ENCODE data around the gene DPY19L1. TPM values are rescaled to one million over a fixed set of nuclear protein-coding genes. Genes with fewer than 3 reads are reported as not detected.
"Not testable (repeated sequence)": the region's sequence is repeated elsewhere in the genome, so short reads cannot be mapped to it uniquely, and the experiment has no call there.

Gene DPY19L1
- total RNA-seq, 2 experiments from 2014 or later: 16.0 to 21.1 TPM

DNA sequence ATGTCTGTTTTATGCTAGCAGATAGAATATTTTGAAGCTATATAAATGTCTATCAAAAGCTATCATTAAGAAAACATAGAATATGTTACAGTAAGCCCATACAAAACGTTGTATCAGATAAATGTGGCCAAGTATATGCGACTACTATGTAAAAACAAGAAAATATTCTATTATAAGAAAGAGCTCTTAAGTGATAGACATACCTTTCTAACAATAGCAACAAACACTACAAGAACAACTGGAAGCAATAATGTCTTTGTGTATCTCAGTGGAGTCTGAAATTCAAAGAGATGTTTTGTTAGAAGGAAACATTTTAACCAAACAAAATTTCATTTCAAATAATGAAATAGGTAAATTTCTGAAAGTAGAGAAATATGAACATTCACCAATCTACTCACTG lies 89.9 kb downstream of the DPY19L1 start:
- not testable (repeated sequence) for H3K9me3 Mint-ChIP-seq (ENCODE audit: low read depth); DNase-seq; H3K27me3 Mint-ChIP-seq; H3K4me3 Mint-ChIP-seq; H3K27ac Mint-ChIP-seq; H3K4me1 Mint-ChIP-seq; ATAC-seq; H3K36me3 Mint-ChIP-seq
- CTCF ChIA-PET: interaction anchor here (0.7 kb wide), 1 partner anchor 89 kb away, joined by 3 read pairs; the partner anchor contains the start of gene DPY19L1

DNA sequence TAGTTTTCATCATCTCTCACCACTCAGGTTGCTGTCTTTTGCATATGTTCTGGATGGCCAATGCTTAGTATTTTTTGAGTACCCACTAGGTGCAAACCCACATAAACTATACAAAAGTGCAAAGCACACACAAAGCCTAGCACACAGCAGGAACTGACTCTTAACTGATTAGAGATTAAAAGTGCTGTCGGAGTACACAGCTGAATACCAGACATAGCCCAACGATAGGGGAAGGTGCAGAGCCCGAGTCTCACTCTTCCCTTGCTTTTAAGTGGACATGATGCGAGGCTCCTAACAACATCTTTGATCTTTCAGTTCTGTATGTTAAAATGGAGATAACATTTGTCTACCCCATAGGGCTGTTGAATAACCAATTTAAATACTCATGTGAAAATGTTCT lies 90.8 kb downstream of the DPY19L1 start:
- Mint-ChIP-seq H3K9me3 (ENCODE audit: low read depth) (no peaks in the 10 kb centered on the region), H3K27ac (no peak overlapping the region), H3K36me3 (peaks cover 1% of the 10 kb centered on the region), H3K27me3 (no peaks in the 10 kb centered on the region), H3K4me1 (no peaks in the 10 kb centered on the region), H3K4me3 (no peak overlapping the region)
- ATAC-seq (no peak), DNase-seq (no peak)
- CTCF ChIA-PET: no interaction called here

- H3K36me3 Mint-ChIP-seq; H3K4me3 Mint-ChIP-seq; ATAC-seq; H3K4me1 Mint-ChIP-seq; H3K9me3 Mint-ChIP-seq (ENCODE audit: low read depth); DNase-seq; H3K27me3 Mint-ChIP-seq; CTCF ChIA-PET; H3K27ac Mint-ChIP-seq: not testable (repeated sequence)
Observed at GRCh38 chr7:34945894-34946477, 91.3 kb downstream of the DPY19L1 start.

DNA sequence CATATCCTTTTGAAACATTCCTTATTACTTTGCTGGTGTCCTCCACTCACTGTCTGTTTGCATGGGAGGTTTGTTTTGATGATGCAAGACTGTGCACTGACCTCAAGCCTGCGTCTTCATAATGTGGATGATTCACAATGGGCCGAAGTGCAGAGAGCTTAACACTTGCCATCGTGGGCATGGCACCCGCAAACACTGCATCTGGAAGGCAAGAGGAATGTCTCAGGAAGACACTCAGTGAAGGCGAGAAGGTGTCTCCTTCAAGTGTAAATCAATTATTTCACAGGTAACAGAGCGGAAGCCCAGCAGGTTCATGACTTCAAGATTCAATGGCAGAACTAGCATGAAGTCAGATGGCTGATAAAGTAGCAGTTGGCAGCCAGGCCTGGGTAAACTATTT lies 98.1 kb downstream of the DPY19L1 start:
- Mint-ChIP-seq H3K9me3 (ENCODE audit: low read depth) (no peaks in the 10 kb centered on the region), H3K36me3 (peaks cover 15% of the 10 kb centered on the region), H3K4me1 (no peaks in the 10 kb centered on the region), H3K27ac (no peak overlapping the region), H3K27me3 (no peaks in the 10 kb centered on the region), H3K4me3 (no peak overlapping the region)
- no peak for ATAC-seq
- no peak for DNase-seq
- CTCF ChIA-PET: no interaction called here

DNA sequence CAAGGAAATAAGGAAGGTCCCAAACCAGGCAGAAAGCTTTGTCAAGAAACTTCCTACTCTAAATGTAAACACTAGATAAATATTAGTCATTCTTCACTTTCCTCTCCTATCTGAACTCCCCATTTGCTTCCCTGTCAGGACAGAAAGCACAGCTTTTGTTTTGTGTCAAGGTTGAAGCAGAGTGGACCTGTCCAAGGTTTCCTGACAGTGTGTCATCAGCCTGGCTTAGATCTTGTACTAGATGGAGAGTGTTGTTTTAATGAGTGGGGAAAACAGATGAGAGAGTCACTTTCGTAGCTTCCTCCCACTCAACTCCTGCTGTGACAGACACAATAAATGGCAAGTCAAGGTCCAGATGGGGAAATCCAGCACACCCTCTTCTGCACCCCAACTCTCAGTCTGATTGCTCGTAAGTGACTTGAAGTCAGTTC lies 101.5 kb downstream of the DPY19L1 start:
- DNase-seq; H3K4me3 Mint-ChIP-seq; H3K27me3 Mint-ChIP-seq; ATAC-seq; CTCF ChIA-PET; H3K4me1 Mint-ChIP-seq; H3K27ac Mint-ChIP-seq; H3K9me3 Mint-ChIP-seq (ENCODE audit: low read depth): not testable (repeated sequence)
- H3K36me3 Mint-ChIP-seq: peaks cover 16% of the 10 kb centered on the region

- Mint-ChIP-seq H3K4me3 (no peak overlapping the region), H3K36me3 (peaks cover 11% of the 10 kb centered on the region), H3K4me1 (peaks cover 12% of the 10 kb centered on the region), H3K9me3 (ENCODE audit: low read depth) (no peaks in the 10 kb centered on the region), H3K27ac (no peak overlapping the region), H3K27me3 (no peaks in the 10 kb centered on the region)
- no peak for DNase-seq
- ATAC-seq: no peak
- CTCF ChIA-PET: no interaction called here
Observed at GRCh38 chr7:34931739-34932138, 105.5 kb downstream of the DPY19L1 start.

GRCh38 chr7:34929783-34930182 lies 107.5 kb downstream of the DPY19L1 start:
- H3K27ac Mint-ChIP-seq; H3K9me3 Mint-ChIP-seq (ENCODE audit: low read depth); CTCF ChIA-PET; H3K4me3 Mint-ChIP-seq; ATAC-seq; H3K27me3 Mint-ChIP-seq; H3K36me3 Mint-ChIP-seq; DNase-seq: not testable (repeated sequence)
- peaks cover 12% of the 10 kb centered on the region for H3K4me1 Mint-ChIP-seq

DNA sequence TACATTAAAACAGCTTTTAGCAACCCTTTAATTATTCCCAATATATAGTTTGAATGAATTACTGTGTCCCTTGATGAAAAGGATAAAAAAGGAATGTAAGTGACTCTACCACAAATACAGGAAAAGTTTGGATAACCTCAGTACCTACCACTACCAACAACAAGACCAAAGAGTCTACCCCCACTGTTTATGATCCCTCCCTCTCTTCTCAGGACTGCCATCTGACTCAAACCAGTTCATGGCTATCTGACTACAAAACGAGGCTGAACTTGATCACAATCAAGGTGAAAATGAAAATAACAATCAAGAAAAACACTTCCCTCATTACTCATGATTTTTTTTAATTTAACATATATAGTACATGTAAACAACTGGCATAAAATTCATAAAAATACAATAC lies 108.7 kb downstream of the DPY19L1 start:
- Mint-ChIP-seq H3K27ac (no peak overlapping the region), H3K9me3 (ENCODE audit: low read depth) (no peaks in the 10 kb centered on the region), H3K4me1 (peaks cover 12% of the 10 kb centered on the region), H3K4me3 (no peak overlapping the region), H3K36me3 (peaks cover 6% of the 10 kb centered on the region), H3K27me3 (peaks cover 5% of the 10 kb centered on the region)
- CTCF ChIA-PET: no interaction called here
- DNase-seq (no peak), ATAC-seq (no peak)

DNA sequence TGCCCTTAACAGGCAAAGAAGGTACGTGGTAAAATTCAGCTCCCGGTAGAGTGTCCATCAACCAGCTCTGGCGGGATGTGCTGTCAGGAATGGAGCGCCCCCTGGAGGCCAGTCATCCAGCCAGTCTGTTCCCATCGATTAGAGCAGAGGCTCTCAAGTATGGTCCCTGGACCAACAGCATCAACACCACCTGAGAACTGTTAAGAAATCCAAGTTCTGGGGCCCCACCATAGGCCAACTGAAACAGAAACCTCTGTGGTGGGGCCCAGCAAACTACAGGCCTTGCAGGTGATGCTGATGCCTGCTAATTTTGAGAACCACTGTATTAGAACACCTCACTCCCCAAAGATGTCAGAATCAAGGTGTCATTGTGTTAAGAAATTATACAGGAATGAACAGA lies 109.2 kb downstream of the DPY19L1 start:
- peak; percentile 51 for DNase-seq
- no peak overlapping the region for H3K4me3 Mint-ChIP-seq
- H3K27ac Mint-ChIP-seq: no peak overlapping the region
- H3K4me1 Mint-ChIP-seq: peaks cover 12% of the 10 kb centered on the region
- H3K9me3 Mint-ChIP-seq (ENCODE audit: low read depth): no peaks in the 10 kb centered on the region
- CTCF ChIA-PET: no interaction called here
- H3K36me3 Mint-ChIP-seq: peaks cover 6% of the 10 kb centered on the region
- H3K27me3 Mint-ChIP-seq: peaks cover 9% of the 10 kb centered on the region
- peak; percentile 42 for ATAC-seq

GRCh38 chr7:34920470-34920869 lies 116.8 kb downstream of the DPY19L1 start:
- ATAC-seq, CTCF ChIA-PET, DNase-seq: not testable (repeated sequence)

GRCh38 chr7:34919038-34919437 lies 118.2 kb downstream of the DPY19L1 start:
- CTCF ChIA-PET; H3K9me3 Mint-ChIP-seq (ENCODE audit: low read depth); ATAC-seq; H3K27ac Mint-ChIP-seq; H3K4me3 Mint-ChIP-seq; H3K36me3 Mint-ChIP-seq; DNase-seq; H3K4me1 Mint-ChIP-seq: not testable (repeated sequence)
- H3K27me3 Mint-ChIP-seq: peaks cover 20% of the 10 kb centered on the region

More at GRCh38 chr7:34920470-34920869, 116.8 kb downstream of the DPY19L1 start:
- H3K9me3 Mint-ChIP-seq (ENCODE audit: low read depth); H3K27ac Mint-ChIP-seq; H3K4me1 Mint-ChIP-seq; H3K36me3 Mint-ChIP-seq; H3K4me3 Mint-ChIP-seq: not testable (repeated sequence)
- H3K27me3 Mint-ChIP-seq: peaks cover 22% of the 10 kb centered on the region

DNA sequence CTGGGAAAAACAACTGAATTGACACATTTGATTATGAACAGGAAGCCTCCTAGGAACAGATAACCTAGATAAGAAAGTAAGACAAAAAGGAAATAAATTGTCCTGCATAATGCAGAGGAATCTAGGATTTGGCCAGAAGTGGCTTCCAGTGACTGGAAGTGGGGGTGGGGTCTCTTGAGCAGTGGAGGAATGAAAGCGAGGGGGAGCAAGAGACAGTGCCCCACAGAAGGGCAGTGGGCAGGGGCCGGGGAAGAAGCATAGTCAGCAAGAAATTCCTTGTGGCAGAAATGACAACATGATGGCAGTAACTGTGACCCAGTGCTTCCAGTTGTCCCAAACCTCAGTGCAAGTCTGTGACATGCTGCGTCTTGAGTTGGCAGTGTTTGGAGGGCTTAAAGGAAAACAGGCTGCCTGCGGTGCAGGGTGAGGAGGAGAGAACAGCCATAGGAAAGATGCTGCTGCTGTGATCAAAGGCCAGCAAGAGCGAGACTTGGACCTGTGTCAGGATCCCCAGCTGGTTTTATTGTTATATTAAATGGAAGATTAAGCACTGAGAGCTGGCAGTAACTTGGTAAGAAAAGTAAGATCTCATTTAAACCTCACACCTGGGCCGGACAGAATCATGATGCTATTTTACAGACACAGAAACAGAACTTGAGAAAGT lies 119.0 kb downstream of the DPY19L1 start:
- peaks cover 17% of the 10 kb centered on the region for H3K27me3 Mint-ChIP-seq
- DNase-seq; H3K36me3 Mint-ChIP-seq; CTCF ChIA-PET; H3K4me3 Mint-ChIP-seq; H3K4me1 Mint-ChIP-seq; H3K27ac Mint-ChIP-seq; H3K9me3 Mint-ChIP-seq (ENCODE audit: low read depth); ATAC-seq: not testable (repeated sequence)

GRCh38 chr7:34917515-34917914 lies 119.8 kb downstream of the DPY19L1 start:
- CTCF ChIA-PET; DNase-seq; H3K4me3 Mint-ChIP-seq; ATAC-seq; H3K4me1 Mint-ChIP-seq; H3K27ac Mint-ChIP-seq; H3K36me3 Mint-ChIP-seq; H3K9me3 Mint-ChIP-seq (ENCODE audit: low read depth): not testable (repeated sequence)
- peaks cover 11% of the 10 kb centered on the region for H3K27me3 Mint-ChIP-seq

DNA sequence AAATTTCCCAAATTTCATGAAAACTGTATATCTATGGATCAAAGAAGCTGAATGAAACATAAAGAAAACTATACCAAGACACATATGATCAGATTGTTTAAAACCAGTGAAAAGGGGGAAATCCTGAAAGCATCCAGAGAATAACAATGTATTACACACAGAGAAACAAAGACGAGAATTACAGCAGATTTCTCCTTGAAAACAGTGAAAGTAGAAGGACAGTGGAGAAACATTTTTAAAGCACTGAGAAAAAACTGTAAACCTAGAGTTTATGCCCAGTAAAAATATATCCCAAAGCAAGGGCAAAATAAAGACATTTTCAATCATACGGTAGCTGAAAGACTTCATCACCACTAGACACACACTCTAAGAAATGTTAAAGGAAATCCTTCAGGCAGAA lies 121.0 kb downstream of the DPY19L1 start:
- H3K4me3 Mint-ChIP-seq: no peak overlapping the region
- CTCF ChIA-PET: no interaction called here
- no peaks in the 10 kb centered on the region for H3K36me3 Mint-ChIP-seq
- ATAC-seq (no peak), DNase-seq (no peak)
- H3K9me3 Mint-ChIP-seq (ENCODE audit: low read depth): no peaks in the 10 kb centered on the region
- no peak overlapping the region for H3K27ac Mint-ChIP-seq
- peaks cover 11% of the 10 kb centered on the region for H3K27me3 Mint-ChIP-seq
- no peaks in the 10 kb centered on the region for H3K4me1 Mint-ChIP-seq

All from activated CD8-positive, alpha-beta memory T cell treated with anti-CD3 and anti-CD28 coated beads, Interleukin-2, amount 10 ng/mL, durations not matched to agents 7 days and 5 days (primary cell).